NCI-H187 treated with DMSO at 0.1 percent for 48 hours (cell line): Measurements from ENCODE around the gene KRT80.

Experiments
- DNase-seq: peaks from one replicate; lab custom pipeline; 2025; lab: John Stamatoyannopoulos, UW

Gene KRT80

DNA sequence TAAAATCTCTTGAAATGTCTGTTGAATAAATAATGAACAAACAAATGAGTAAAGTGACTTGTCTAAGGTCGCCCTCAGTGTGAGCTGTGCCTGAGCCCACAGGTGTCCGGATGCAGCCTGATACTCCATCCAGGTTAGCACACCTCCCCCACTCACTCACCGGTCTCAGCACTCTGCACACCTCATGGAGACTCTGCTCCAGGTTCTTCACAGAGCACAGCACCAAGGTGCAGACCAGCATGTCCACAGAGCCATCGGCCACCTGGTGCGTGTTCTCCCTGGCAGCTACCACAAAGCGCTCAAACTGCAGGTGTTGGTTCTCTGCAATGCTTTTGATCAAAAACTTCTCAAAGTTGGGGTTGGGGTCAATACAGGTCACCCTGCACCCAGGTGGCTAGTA lies 37.1 kb upstream of the KRT80 start:
- DNase-seq = no peak

DNA sequence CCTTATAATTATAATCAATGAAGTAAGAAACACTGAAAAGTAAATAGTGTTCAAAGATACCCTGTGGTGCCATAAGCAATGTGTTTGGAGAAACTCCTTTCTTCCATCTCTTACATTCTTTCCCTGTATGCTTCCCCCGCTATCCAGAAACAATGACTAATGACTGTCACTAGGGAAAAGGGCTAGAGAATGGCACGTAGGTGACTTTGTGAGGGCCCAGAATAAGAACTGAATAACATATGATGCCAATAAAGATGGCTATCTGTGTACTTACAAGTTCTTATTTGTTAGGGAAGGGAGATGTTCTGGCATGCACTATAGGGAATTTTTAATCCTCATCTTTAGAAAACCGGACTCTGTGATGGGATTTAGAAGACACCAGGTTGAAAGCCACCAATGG lies 36.6 kb upstream of the KRT80 start:
- no peak for DNase-seq

DNA sequence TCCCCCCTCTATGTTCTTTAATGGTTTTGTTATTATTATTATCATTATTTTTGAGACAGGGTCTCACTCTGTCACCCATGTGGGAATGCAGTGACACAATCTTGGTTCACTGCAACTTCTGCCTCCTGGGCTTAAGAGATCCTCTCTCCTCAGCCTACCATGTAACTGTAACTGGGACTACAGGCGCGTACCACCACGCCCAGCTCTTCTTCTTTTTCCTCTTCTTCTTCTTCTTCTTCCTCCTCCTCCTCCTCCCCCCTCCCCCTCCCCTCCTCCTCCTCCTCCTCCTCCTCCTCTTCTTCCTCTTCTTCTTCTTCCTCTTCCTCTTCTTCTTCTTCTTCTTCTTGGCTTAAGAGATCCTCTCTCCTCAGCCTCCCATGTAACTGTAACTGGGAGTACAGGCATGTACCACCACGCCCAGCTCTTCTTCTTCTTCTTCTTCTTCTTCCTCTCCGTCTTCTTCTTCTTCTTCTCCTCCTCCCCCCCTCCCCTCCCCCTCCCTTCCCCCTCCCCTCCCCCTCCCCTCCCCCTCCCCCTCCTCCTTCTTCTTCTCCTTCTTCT lies 35.9 kb upstream of the KRT80 start:
- no peak for DNase-seq

DNA sequence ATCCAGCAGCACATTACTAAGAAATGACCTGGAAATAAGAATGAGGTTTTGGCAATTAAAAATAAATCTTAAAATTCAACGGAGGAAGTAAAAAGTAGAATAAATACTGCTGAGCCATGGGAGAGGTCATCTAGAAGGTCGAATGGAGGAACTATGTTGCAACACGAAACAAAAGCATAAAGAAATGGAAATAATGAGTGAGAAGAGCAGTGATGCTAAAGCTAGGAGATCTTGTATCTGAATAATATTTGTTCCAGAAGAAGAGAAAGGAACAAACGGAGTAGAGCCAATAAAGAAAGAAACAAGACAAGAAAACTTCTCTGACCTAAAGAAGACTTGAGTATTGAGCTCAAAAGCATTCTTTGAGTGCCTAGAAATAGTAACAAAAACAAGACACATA lies 34.6 kb upstream of the KRT80 start:
- no peak for DNase-seq

DNA sequence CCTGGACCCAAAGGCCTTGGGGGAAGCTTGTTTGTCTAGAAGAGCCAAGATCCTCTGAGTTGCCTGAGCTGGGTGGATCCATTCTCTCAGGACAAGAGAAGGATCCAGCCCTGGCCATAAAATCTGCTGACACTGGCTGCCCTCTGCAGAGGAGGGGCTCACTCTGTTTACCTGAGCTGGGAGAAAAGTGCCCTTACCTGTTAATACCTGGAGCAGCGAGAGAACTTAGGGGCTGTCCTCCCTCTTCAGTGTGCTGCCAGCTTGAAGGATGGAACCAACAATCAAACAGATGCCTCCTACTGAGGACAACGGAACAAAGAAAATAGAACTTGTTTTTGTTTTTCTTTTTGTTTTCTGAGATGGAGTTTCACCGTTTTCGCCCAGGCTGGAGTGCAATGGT lies 33.9 kb upstream of the KRT80 start:
- DNase-seq = no peak

DNA sequence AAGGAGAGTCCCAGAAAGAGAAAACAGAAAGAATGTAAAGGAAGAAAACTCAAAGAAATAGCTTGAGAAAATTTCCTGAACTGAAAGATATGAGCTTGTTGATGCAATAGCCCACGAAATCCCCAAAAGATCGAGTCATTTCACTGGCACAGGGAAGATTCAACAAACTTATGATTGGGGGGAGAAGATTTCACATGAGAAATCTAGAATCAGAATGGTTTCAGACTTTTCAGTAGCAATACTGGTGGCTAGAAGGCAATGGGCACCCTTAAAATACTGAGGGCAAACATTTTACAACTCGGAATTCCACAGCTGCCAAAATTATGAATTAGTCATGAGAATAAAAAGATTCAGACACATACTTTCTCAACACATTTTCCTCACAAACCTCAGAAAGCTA lies 32.3 kb upstream of the KRT80 start:
- no peak for DNase-seq

DNA sequence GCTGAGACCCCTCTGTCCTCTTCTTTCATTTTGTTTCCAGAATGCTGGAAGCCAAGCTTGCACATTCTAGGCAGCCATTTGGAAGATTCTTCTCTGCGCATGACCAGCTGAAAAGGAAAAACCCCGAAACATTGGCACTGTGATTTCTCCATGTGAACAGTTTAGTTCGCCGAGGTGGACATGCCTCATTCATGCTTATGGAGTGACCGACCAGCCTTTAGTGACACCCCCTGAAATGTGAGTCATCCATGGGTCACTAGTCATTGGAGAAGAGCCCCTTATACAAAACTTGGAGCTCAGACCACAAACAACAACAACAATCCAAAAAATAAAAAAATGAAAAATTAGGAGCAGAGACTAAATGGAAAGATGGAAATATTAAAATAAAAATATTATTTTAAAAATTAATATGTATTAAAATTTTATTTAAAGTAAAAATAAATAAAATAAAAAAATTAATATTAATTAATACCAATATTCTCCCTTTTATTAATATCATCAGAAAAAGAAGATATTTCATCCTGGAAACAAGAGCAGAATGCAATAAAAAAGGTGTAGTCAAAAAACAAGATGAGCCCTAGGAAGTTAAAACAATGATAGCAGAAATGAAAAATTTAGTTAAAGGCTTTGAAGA lies 31.7 kb upstream of the KRT80 start:
- DNase-seq = no peak

DNA sequence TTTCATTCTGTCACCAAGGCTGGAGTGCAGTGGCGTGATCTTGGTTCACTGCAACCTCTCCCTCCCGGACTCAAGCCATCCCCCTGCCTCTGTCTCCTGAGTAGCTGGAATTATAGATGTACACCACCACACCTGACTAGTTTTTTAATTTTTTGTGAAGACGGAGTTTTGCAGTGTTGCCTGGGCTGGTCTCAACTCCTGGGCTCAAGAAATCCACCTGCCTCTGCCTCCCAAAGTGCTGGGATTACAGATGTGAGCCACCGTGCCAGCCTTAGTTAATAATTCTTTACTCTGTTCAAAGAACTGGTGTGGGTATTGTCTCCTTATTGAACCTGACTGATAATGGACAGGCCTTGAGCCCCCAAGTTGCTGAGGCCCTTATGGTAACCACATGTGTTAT lies 30.9 kb upstream of the KRT80 start:
- DNase-seq = no peak

DNA sequence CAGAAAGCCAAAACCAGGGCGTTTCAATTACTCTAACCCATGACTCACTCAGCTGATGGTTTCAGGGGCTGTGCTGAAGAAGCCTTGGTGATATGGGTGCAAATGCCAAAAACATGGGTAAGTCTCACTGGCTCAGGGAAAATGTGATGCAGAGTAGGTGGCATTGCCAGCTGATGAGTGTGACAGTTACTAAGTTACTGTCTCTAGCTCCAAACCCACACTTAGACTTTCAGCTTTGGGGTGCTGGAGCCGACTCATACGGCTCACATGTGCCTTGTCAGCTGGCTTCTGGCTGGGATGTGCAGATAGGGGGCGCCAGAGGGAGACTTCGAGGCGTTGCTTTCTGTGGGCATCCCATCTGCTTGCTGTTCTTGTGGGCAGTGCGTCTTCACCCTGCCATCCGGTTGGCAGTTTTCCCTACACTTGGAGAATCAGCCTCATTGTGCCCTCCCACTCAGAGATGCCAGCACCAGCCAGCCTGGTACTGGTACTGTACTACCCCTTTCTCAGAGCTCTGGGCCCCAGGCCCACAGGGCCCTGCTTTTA lies 30.2 kb upstream of the KRT80 start:
- no peak for DNase-seq

DNA sequence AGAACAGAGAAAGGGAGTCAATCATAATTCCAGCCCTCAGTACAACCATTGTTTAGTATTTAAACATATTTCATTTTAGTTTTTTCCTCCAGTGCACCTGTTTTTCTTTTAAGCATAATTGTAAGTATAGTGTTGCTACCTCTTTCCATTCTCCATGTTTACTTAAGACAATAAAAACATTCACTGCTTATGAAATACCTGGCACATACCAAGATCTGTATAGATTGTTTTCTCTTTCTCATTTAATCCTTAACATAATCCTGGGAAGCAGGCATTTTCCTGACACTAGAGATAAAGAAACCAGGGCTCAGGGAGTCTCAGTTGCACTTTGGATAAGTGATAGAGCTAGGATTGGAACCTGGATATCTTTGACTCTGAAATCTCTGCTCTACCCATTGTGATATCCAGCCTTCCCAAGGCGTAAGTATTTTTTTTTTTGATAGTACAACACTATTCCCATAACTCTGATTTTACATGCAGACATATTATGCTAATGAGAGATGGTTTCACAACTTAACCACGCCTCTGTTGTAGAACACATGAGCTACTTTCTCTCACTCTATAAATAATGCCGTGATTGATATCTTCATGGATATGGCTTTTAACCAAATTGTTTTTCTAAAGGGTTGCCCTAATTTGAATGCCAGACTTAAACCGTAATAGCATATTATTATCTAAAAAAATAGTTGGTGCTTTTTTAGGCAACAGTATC lies 29.4 kb upstream of the KRT80 start:
- DNase-seq = no peak

DNA sequence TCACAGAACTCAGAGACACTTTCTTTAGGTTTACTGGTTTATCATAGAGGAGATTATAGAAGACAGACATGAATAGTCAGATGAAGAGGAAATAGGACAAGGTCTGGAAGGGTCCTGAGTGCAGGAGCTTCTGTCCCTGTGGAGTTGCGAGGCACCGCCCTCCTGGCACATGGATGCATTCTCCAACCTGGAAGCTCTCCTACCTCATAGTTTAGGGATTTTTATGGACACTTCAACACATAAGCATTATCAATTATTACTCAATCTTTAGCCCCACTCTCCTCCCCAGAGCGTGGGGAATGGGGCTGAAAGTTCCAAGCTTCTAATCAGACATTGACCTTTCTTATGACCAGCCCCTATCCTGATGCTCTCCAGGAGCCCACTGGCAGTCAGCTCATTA lies 28.7 kb upstream of the KRT80 start:
- no peak for DNase-seq

DNA sequence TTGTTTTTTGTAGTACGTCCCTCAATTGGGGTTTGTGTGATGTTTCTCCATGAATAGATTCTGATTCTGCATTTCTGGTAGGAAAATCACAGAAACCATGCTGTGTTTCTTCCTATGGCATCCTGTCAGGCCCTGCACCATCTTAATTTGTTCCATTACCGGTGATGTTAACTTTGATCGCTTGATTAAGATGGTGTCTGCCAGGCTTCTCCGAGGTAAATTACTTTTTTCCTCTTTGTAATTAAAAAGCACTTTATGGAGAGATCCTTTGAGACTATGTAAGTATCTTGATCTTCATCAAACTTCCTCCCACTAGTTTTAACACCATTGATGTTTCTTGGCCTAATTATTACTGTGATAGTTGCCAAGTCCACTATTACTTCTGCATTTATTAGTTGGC lies 26.2 kb upstream of the KRT80 start:
- no peak for DNase-seq

DNA sequence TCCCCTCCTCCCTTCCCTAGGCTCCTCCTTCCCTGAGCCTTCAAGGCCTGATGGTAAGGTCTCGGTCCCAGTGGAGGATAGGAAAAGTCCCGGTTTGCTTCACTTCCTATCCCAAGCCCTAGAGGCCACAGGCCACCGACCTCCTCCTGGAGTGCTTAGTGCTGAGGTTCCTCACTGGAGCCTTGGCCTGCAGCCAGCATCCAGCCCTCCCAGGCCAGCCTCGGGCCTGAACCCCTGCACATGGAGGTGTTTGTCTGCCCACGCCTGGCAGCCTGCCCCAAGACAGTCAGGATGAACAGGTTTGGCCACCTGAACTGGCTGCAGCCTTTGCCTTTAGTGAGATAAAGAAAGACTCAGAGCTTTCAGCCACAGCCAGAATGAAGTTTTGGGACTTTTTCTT lies 25.4 kb upstream of the KRT80 start:
- no peak for DNase-seq

DNA sequence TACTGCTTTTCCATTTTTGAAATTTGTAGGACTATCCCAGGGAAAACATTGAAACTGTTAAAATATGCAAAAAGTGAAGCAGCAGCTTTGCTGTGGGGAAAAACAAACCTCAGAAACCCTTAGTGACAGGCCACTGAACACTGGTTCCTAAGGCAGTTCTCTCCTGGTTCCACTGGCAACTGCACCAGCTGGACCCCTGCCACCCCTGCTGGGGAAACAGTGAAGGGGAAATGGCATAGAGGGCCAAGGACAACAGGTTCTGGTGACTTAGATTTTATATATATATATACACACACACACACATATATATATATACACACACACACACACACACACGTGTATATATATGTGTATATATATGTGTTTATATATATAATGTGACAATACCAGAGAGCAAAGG lies 25.0 kb upstream of the KRT80 start:
- no peak for DNase-seq

DNA sequence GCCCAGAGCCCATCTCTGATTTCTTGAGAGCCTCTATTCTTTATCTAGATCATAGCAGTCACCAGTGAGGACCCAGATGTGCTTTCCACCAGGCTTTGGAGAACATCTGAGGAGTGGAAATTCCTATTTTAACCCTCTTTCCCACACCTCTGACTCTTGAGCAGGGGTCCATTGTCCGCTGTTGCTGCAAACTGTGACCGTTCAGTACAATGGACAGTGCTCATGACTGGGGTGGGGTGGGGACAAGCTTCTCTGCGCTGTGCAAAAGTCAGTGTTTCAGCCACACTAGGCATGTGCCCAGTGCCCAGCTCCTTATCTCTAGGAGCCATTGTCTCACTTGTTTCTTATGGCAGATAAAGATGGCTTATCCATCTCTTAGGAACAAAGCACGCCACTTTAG lies 24.3 kb upstream of the KRT80 start:
- no peak for DNase-seq

DNA sequence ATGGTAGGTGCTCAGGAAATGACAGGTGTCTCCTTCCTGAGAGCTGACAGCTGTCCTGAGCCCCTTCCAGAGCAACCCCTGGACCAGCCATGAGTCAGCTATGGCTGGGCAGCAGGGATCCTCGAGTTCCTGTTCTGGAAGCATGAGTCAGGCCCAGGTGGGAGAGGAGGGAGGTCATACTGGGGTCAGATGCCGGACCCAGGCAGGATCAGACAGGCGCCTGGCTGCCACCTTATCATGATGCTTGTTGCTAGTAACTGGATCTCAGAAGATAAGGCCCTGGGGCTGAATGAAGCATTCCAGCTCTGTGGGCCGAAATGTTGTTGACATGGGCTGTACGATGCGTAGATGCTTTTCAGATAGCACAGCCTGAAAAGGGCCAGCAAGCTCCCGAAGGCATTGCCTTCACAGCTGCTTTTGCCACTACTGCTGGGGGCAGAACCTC lies 23.8 kb upstream of the KRT80 start:
- no peak for DNase-seq

DNA sequence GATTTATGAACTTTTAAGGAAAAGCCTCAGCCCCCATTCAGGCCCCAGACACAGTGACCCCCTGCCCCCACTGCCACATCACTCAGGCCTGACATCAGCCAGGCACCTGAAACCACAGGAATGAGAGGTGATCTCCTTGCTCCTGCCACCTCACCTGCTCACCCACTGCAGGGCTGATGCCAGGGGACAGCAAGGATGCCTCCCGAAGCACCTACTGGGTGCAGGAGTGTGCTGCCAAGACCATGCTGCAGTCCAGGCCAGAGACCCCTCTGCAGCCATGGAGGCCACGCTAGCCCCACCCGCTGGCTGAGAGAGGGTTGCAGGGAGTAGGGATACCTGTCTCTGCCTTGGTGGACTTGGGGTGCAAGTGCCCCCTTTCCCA lies 22.6 kb upstream of the KRT80 start:
- DNase-seq = no peak

DNA sequence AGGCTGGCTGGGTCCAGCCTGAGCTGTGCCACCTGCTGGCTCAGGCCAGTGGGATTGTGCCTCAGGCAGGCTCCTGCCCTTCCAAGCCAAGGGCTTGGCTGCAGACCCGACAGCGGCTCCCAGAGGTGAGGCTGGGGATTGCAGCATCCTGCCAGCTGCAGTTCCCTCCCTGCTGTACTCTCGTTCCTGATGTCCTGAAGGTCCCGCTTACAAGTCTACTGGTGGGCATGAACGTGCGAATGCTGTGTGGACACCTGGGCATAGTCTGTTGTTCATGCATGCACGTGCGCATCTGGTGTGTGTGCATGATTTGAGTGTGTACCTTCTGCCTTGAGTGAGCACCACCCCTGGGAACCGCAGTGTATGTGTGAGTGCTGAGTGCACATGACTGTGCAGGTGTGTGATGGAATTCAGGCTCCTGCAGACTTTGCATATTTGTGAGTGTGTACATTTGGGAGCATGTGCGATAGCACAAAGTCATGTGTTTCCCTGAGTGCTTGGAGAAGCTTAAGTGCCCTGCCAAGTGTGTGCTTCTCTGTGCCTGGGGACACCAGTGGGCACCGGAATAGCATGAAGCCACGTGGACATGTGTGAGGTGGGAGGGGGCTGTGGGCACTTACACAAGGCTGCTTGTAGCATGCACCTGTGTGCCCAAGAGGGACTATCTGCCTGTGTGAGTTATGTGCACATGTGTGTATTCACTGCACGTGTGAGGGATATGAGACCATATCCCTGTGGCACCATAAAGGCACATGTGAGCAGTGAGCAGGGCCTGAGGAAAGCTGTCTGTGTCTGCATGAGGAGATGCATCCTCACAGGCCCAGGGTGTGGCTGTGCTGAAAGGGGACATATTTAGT lies 22.0 kb upstream of the KRT80 start:
- DNase-seq = no peak

DNA sequence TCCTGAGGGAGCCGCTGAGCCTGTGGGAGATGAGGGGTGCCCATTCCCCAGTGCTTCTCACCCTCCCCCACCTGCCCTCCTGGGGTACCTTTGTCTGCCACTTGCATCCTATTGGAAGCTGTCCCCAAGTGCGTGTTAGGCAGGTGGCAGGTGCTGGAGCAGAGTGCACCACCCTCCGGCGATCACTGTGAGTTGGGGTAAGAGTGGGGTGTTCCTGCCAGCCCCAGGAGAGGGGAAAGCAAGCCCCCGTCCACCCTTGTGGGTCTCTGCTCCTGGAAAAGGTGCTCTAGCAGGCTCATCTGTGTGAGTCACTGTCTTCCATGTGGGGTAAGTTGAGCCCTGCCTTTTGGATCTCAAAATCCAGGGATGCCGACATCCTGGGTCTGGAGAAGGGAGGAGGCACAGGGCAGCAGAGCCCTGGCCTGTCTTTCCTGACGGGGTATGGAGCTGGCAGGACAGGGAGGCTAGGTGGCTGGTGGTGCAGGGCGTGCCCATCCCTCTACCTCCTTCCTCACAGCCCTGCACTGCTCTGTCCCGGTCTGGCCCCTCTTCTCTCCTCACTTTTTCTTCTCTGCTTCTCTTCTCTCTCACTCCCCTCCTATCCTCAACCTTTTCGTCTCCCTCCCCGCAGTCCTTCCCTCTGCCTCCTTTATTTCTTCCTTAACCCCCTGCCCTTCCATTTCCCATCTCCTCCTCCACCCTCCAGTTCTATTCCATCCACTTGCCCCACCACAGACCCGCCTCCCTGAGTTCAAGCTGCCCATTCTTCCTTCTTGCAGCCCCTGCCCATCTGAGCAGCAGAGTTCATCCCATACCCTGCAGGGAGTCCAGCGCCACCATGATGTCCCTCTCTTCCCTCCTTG lies 21.1 kb upstream of the KRT80 start:
- no peak for DNase-seq

DNA sequence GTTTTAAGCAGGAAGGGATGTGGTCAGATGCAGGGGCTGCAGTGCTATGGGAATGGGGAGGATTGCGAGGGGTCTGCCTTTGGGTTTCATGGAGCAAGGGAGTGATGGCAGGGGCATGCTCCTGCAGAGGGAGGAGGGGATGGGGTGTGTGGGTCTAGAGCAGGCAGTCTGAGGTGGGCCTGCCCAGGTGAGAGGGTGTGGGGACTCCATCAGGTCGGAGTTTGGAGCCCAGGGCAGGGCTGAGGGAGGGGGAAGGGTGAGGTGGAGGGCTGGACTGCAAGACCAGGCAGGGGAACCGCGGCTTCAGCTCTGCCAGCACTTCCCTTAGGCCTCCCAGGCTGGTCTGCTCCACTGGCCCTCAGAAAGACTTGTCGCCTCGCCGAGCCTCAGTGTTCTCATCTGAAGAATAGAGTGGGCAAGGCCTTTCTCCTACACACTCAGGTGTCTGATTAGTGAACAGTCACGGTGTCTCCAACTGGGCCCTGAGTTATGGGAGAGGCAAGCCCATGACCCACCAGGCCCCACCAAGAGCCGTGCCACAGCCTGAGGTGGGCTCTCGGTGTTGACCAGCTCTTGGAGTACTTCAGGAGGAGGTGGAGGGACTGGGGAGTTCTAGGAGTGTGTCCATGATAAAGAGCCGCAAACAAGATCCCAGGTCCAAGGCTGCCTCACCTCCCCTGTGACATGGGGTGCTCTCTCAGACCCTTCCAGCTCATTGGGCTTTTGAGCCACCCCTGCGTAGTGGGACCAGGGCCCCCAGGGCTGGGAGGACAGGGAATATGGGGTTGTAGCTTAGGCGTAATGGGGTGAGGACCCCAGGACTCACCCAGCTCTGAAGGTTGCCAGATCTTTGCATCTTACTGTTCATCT lies 20.1 kb upstream of the KRT80 start:
- DNase-seq = no peak
